Motor neuron (in vitro differentiated cells): ENCODE results near the gene PROSER2. TPM values are rescaled to one million over a fixed set of nuclear protein-coding genes. Genes with fewer than 3 reads are reported as not detected.

Source experiments
- ATAC-seq, 8 experiments: fragments of 200-7000 bp; cut with Tn5 transposase; replicated peaks in 6 of 8; 2 replicates each; pipeline ENCODE4 v1.8.0; 2021; ENCODE audit warnings: mild to moderate bottlenecking in 8 of 8, moderate library complexity in 8 of 8
- H3K27ac ChIP-seq, 2 donors: fragments of 250-450 bp; sonication (Bioruptor Pico); 2 replicates each; pipeline ENCODE4 v1.9.0; 2021; ENCODE audit warnings: antibody characterized with exemption in 2 of 2, mild to moderate bottlenecking in 2 of 2, moderate library complexity in 1 of 2
- H3K4me1 ChIP-seq, 2 donors: fragments of 250-450 bp; sonication (Bioruptor Pico); replicated peaks in 1 of 2; 2 replicates each; pipeline ENCODE4 v1.6.1; 2021; ENCODE audit warnings: antibody characterized with exemption in 2 of 2, mild to moderate bottlenecking in 2 of 2, moderate library complexity in 1 of 2
- H3K4me3 ChIP-seq, 5 donors: fragments of 250-450 bp; sonication (Bioruptor Pico); 2 replicates each; pipeline ENCODE4 v1.9.0; 2021; ENCODE audit warnings: antibody characterized with exemption in 5 of 5, mild to moderate bottlenecking in 5 of 5, moderate library complexity in 4 of 5
- WGBS, 10 experiments: fragments of 450-650 bp; shearing (Covaris generic); methylation state at CpG; one replicate each; pipeline ENCODE4 v1.0.0; 2022; 5-methylcytosine and 5-hydroxymethylcytosine counted together
- in situ Hi-C, 9 experiments: fragments of 400-800 bp; cut with MboI; loops; one replicate each; pipeline ENCODE4 v1.15.0; 2021; ENCODE audit warnings: low sequenced_read_pairs in 9 of 9, low pct_unique_long_range_greater_than_20kb in 2 of 9; ENCODE audit not compliant: unreplicated experiment in 9 of 9
- total RNA-seq, 8 experiments: library from RNA; unstranded; fragments of 300-600 nt; gene quantifications; 2 replicates each; pipeline versions ENCODE4 v1.2.3 to v1.2.4, GENCODE V29; 2022

The PROSER2 gene
- total RNA-seq, 8 experiments from 2014 or later = 0.71 to 5.8 (median 1.1) TPM; not detected in 1

DNA sequence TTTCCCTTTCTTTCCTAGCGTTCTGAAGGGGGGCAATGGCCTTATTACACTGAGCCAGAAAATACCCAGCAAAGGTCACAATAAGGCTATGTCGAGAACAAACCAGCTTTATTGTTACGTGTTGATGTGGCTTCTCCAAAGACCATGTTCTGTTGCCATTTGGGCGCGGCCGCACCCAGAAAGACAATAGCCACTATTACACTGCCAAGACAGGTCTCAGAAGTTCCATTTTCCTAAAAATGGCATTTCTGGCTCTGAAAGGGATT lies 77.8 kb downstream of the PROSER2 start:
- peaks cover 0 to 8% of the 10 kb centered on the region in 2 donors for H3K4me1 ChIP-seq
- WGBS, 10 experiments = 40 to 100% (median 91%) methylated on average over 1 to 6 of the region's 6 CpGs; no CpG with 5 or more reads in 2 of the 10 experiments
- in situ Hi-C loops = no loop called here
- no peak overlapping the region for H3K4me3 ChIP-seq
- no peak for ATAC-seq
- no peak overlapping the region for H3K27ac ChIP-seq

DNA sequence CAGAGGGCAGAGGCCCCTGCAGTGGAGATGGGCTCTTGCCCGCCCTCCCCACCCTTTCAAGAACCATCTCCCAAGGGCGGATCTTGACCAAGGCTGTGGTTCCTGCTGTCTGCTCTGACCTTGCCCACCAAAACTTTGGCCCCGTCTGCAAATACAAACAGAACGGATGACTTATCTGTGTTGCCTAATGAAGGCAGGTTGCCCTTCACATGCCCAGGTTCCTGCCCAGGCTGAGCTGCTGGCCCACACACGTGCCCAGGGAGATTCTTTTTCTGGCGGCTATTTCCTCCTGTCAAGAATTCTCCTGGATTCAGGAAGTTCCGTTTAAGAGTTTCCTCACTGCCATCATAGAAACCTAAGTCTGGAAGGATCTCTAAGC lies 78.3 kb downstream of the PROSER2 start:
- H3K27ac ChIP-seq = no peak overlapping the region
- no peak for ATAC-seq
- in situ Hi-C loops = no loop called here
- peaks cover 0 to 8% of the 10 kb centered on the region in 2 donors for H3K4me1 ChIP-seq
- no peak overlapping the region for H3K4me3 ChIP-seq
- 59 to 100% (median 88%) methylated on average over 1 to 5 of the region's 7 CpGs; no CpG with 5 or more reads in 6 of the 10 experiments for WGBS, 10 experiments

DNA sequence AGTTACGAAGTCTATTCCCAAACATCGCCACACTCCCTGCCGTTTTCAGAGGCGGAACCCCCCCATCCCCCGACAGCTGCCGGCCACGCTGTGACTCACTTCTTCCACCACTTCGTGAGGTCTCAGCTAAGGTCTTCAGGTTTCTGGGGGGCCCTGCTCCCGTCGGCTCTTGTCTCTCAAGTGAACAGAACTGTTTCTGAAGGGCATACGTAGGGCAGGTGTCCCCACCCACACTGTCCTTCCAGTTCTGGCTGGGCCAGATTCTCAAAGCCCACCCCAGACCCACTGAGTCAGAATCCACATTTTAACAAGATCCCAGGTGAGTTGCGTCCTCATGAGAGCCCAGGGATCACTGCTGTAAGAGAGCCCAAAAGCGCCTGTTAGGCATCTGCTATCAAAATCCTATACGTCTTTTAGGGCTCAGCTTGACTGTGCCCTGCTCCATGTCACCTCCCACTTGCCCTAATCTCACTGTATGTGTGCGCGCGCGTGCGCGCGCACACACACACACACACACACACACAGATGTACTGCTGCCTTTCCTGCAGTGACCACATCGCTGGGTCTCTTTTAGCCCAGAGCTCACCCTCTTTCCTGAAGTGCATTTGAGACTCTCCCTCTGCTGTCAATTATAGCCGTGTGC lies 78.8 kb downstream of the PROSER2 start:
- in situ Hi-C loops = no loop called here
- Histone ChIP-seq H3K4me3 (no peak overlapping the region), H3K27ac (no peak overlapping the region), H3K4me1 (peaks cover 0 to 8% of the 10 kb centered on the region in 2 donors)
- ATAC-seq = peak in 5 of 8 experiments; percentile 60 to 89 (median 75)
- 33 to 84% (median 74%) methylated on average over 1 to 13 of the region's 23 CpGs; no CpG with 5 or more reads in 2 of the 10 experiments for WGBS, 10 experiments

DNA sequence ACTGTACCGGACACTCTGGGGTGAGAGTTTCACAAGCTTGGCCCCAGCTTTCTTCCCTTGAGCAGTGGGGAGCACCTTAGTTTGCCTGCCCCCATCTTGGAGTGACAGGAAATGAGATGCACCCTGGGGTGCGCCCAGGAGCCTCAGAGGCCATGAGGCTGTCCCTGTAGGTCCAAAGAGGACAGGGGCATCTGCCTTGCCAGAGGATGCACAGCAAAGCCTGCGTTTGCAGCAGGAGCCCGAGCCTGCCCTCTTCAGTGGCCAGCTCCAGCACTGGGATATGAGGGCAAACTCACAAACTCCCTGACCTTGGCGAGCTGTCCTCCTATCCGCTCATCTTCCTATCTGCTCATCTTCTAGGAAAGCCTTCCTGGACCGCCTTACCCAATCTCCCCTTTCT lies 79.5 kb downstream of the PROSER2 start:
- in situ Hi-C loops = no loop called here
- Histone ChIP-seq H3K4me3 (no peak overlapping the region), H3K27ac (no peak overlapping the region), H3K4me1 (peaks cover 0 to 8% of the 10 kb centered on the region in 2 donors)
- no peak for ATAC-seq
- WGBS, 10 experiments = 83 to 100% (median 92%) methylated on average over 1 to 4 of the region's 7 CpGs; no CpG with 5 or more reads in 5 of the 10 experiments

DNA sequence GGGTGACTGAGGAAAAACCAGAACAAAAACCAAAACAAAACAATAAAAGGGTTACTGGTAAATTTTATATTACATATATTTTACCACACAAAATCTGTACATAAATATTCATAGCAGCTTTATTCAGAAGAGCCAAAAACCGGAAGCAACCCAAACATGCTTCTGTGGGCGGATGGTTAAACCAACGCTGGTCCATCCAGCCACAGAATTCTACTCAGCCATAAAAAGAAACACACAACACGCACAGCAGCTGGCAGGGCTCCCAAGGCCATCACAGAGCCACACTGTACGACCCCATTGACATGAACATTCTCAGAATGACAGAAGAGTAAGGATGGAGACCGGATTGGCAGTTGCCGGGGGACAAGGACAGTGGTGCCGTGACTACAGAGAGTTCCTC lies 83.6 kb downstream of the PROSER2 start:
- in situ Hi-C loops = no loop called here
- H3K4me3 ChIP-seq = no peak overlapping the region
- ATAC-seq = peak in 1 of 8 experiments; percentile 24
- H3K4me1 ChIP-seq = peaks cover 0 to 3% of the 10 kb centered on the region in 2 donors
- 20 to 96% (median 83%) methylated on average over 1 to 6 of the region's 8 CpGs; no CpG with 5 or more reads in 4 of the 10 experiments for WGBS, 10 experiments
- H3K27ac ChIP-seq = no peak overlapping the region

DNA sequence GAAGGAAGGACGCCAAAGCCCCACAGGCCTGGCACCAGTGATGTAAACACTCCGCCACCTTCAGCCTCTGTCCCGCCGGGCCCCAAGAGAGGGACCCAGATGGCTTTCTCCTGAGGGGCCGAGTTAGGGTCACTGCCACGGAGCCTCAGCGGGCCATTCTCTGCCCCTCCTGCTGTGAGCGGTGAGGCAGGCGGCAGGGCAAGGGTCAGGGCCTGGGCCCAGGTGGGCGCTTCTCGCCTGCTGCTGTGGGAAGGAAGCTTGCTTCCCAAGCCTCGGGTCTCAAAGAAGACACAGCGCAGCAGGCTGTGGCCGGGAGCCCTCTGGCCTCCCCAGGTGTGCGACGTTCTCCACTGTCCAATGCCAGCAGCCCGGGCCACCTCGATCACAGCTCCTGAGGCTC lies 84.8 kb downstream of the PROSER2 start:
- Histone ChIP-seq H3K27ac (peak overlapping the region in 1 of 2 donors; percentile 13), H3K4me1 (peaks cover 2 to 4% of the 10 kb centered on the region in 2 donors), H3K4me3 (no peak overlapping the region)
- ATAC-seq = no peak
- in situ Hi-C loops = no loop called here
- WGBS, 10 experiments = 80 to 100% (median 88%) methylated on average over 1 to 8 of the region's 18 CpGs; no CpG with 5 or more reads in 5 of the 10 experiments

DNA sequence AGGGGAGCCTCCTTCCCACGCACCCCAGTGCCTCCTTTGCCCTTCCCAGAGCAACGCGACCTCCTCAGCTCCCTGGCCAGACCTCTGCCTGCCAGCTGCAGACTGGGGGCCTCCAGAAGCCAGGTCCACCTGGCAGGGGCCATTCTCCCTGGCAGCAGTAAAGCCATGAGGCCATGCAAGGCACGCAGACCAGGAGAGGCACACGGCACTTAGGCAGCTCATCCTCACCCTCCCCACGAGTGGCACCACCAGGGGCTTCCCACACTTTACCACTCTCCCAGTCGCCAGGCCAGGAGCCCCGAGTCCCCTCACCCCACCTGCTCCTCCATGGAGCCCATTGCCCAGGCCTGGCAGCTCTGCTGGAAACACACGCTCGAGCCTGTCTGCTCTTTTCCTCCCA lies 85.4 kb downstream of the PROSER2 start:
- in situ Hi-C loops = no loop called here
- WGBS, 10 experiments = 0 to 100% (median 80%) methylated on average over 1 to 2 of the region's 10 CpGs; no CpG with 5 or more reads in 5 of the 10 experiments
- Histone ChIP-seq H3K4me1 (peaks cover 8% of the 10 kb centered on the region in 2 donors), H3K27ac (no peak overlapping the region), H3K4me3 (no peak overlapping the region)
- ATAC-seq = no peak

DNA sequence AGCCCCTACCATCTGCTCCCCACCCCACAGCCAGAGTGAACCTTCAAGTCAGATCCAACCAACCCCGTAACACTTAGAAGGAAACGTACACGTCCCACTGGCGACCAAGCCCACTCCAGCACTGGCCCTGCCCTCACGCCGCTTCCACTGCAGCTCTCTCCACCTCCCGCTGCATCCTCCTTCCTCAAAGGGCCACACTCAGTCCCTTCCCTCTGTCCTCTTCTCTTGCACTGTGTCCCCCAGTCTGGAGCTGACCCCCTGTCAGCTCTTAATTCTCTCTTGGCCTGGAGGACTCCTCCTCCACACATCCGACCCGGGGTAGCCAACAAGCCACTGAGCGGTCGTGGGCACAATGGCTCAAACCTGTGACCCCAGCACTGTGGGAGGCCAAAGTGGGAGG lies 85.8 kb downstream of the PROSER2 start:
- Histone ChIP-seq H3K4me3 (no peak overlapping the region), H3K4me1 (peaks cover 8% of the 10 kb centered on the region in 2 donors), H3K27ac (no peak overlapping the region)
- 40 to 100% (median 92%) methylated on average over 1 to 7 of the region's 11 CpGs; no CpG with 5 or more reads in 3 of the 10 experiments for WGBS, 10 experiments
- in situ Hi-C loops = no loop called here
- ATAC-seq = no peak

DNA sequence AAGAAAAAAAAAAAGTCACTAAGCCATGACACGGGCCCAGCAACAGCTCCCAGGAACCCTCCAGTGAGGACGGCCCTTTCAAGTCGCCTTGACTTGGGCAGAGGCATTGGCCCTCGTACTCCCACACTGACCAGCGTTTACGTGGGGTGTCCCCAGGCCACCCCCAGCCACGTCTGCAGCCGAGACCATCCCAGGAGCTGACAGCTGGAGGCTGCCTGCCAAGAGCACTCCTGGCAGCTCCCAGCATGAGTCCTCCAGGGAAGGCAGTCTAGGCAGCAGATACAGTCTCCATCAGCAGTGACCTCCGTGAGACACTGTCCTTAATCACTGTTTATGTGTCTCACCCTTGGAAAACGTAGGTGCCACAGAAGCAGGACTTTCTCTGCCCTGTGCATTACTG lies 86.5 kb downstream of the PROSER2 start:
- in situ Hi-C loops = no loop called here
- Histone ChIP-seq H3K4me3 (no peak overlapping the region), H3K27ac (no peak overlapping the region), H3K4me1 (peaks cover 8% of the 10 kb centered on the region in 2 donors)
- no peak for ATAC-seq
- 20 to 100% (median 74%) methylated on average over 1 to 8 of the region's 10 CpGs; no CpG with 5 or more reads in 3 of the 10 experiments for WGBS, 10 experiments

DNA sequence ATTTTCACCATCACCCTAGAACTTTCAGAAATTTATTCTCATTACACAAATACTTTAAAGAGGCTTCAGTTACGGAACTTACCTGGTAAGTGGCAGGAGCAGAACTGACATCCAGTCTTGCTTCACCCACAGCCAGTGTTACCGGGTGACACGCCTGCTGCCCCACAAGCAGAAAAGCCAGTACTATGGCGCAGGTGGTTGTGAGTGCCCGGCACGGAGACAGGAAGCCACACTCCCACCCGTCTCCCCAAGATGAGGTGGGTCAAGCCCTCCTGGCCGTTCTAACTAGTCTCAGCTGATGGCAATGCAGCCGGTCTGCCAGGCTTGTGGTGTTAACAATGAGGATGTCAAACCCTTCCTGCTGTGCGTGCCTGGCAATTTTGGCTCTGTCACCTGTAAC lies 86.9 kb downstream of the PROSER2 start:
- no peak overlapping the region for H3K27ac ChIP-seq
- ATAC-seq = no peak
- peaks cover 8% of the 10 kb centered on the region in 2 donors for H3K4me1 ChIP-seq
- 79 to 100% (median 83%) methylated on average over 1 to 6 of the region's 10 CpGs; no CpG with 5 or more reads in 4 of the 10 experiments for WGBS, 10 experiments
- in situ Hi-C loops = no loop called here
- no peak overlapping the region for H3K4me3 ChIP-seq

DNA sequence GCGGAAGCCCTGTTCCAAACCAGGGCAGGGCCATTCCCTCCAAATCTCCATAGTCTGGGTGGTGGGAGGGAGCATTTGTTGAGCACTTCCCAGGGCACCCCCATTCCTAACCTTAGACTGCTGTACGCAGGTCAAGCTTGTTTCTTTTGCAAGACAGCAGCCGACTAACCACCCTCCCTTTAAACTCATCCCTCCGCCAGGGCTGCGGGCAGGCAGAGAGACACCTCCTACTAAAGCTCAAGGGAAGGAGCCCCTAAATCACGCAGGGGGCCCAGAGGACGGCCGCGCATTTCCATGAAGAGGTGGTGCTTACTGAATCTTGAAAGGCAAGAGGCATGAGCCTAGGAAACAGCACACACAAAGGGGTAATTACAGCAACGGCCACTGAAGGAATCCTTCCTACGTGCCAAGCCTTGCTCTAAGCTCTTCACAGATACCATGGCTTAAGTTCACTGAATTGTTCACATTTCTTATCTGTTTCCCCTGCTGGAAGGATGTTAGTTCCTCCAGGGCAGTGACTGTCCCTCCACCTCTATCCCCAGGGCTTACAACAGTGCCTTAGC lies 90.0 kb downstream of the PROSER2 start:
- 0 to 55% (median 36%) methylated on average over 3 to 6 of the region's 11 CpGs; no CpG with 5 or more reads in 4 of the 10 experiments for WGBS, 10 experiments
- in situ Hi-C loops = no loop called here

DNA sequence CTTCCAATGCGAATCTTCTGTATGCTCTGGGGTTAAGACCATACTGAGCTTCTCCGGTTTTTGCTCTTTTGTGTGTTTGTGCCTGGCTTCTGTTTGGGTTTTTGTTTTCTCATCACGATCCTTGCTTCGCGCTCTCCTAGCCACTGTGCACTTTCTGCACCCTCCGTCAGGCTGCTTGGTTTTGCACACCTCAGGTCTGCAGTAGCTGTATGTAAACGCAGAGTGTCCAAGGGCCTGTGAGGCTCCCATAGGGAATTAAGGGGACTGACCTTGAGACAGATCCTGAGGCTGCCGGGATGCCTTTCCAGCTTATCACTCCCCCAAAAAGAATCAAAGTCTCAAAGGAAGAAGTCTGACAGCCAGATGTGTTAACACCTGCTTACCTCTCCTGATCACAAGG lies 95.2 kb downstream of the PROSER2 start:
- 40 to 100% (median 85%) methylated on average over 1 to 7 of the region's 8 CpGs; no CpG with 5 or more reads in 1 of the 10 experiments for WGBS, 10 experiments
- H3K27ac ChIP-seq = no peak overlapping the region
- peaks cover 0 to 1% of the 10 kb centered on the region in 2 donors for H3K4me1 ChIP-seq
- H3K4me3 ChIP-seq = no peak overlapping the region
- peak in 1 of 8 experiments; percentile 36 for ATAC-seq
- in situ Hi-C loops = no loop called here

More for the DNA sequence above, 90.0 kb downstream of the PROSER2 start:
- no peak overlapping the region for H3K27ac ChIP-seq
- peaks cover 8% of the 10 kb centered on the region in 2 donors for H3K4me1 ChIP-seq
- no peak overlapping the region for H3K4me3 ChIP-seq
- ATAC-seq = peak; percentile 18 to 95 (median 68)

DNA sequence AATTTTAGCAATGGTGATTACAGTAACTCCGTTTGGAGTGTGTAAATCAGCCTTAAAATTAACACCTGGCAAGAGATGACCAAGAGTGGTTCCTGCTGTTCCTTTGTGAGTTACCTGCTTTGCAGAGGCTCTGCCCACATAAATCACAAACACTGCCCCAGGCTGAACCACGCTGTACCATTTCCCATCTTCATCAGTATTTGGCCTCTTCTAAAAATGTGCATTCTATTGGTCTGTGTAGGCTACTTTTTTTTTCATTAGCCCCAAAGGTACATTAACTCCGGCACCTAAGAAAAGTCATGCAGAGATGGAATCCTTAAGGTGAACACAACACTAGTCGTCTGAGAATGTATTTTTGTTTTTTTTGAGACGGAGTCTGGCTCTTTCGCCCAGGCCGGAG lies 96.1 kb downstream of the PROSER2 start:
- no peak overlapping the region for H3K27ac ChIP-seq
- in situ Hi-C loops = no loop called here
- WGBS, 10 experiments = 75 to 100% (median 86%) methylated on average over 1 to 7 of the region's 7 CpGs; no CpG with 5 or more reads in 2 of the 10 experiments
- no peak overlapping the region for H3K4me3 ChIP-seq
- ATAC-seq = no peak
- no peaks in the 10 kb centered on the region for H3K4me1 ChIP-seq
